Activated naive CD4-positive, alpha-beta T cell treated with anti-CD3 and anti-CD28 coated beads, Interleukin-2, amount 50 U/mL, for 24 hours (primary cell): ENCODE measurements around the gene LRBA.
A peak's percentile ranks its signal among the peaks of the same experiment; 100 is the strongest.
"Not testable (repeated sequence)": the region's sequence is repeated elsewhere in the genome, so short reads cannot be mapped to it uniquely, and the experiment has no call there.

ENCODE experiments used
- H3K27ac Mint-ChIP-seq: one replicate; pipeline ENCODE4 v1.8.0; 2021; ENCODE audit warnings: mild to moderate bottlenecking, mixed read lengths
- H3K27me3 Mint-ChIP-seq: one replicate; pipeline ENCODE4 v1.8.0; 2021; ENCODE audit warnings: mixed read lengths
- H3K36me3 Mint-ChIP-seq: one replicate; pipeline ENCODE4 v1.8.0; 2021; ENCODE audit warnings: mixed read lengths
- H3K4me1 Mint-ChIP-seq: one replicate; pipeline ENCODE4 v1.8.0; 2021; ENCODE audit warnings: mixed read lengths
- H3K4me3 Mint-ChIP-seq: one replicate; pipeline ENCODE4 v1.8.0; 2021; ENCODE audit warnings: mild to moderate bottlenecking, mixed read lengths
- H3K9me3 Mint-ChIP-seq: one replicate; pipeline ENCODE4 v1.8.0; 2021; ENCODE audit warnings: mixed read lengths

Gene LRBA

DNA sequence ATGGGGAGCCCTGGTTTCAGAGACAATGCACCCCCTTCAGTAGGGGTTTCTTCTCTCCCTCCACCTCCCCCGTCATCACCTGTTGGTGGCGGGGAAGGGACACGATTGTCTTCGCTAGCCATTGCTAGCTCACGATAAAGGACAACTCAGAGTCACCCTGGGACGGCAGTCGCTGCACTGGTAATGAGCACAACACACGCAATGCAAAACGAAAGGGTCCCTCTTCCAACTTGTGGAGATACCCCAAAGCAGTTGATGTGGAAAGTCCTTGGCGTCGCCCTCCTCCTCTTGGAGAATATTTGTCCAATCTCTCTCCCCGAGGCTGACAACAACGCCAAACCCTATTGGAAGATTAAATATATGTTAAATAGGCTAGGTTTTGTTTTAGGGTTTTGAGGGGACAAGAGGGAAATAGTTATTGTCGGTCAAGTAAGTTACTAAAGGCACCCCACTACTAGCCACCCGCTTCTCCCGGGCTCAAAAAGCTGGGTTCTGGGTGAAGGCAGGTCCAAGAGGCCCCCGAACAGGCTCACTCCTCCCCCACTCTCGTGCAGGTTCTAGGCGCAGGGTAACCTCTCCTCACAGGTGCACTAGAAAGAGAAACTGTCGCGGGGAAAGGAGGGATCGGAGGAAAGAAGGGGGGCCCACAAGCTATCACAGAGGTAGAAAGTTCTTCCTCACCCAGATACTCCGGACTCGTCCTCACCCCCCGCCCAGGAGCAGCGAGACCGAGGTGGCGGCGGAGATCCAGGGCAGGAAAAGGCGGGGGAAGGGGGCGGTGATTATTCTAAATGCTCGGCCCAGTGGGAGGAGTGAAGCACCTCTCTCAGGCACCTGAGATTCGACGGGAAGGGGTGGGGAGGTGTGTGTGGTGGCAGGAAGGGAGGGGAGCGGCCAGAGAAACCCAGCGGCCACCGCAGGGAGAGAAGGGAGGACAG lies at the start of gene LRBA:
Gene LRBA (minus strand): TSS at position 764 of the 938 bp plus-strand sequence. CDS start 642 bp downstream, at position 122.
- Mint-ChIP-seq H3K36me3 (peaks cover 4% of the 10 kb centered on the region), H3K27me3 (no peaks in the 10 kb centered on the region), H3K27ac (peak within 1 kb of the TSS; percentile 99), H3K4me3 (peak within 1 kb of the TSS; percentile 100), H3K4me1 (peaks cover 26% of the 10 kb centered on the region), H3K9me3 (no peaks in the 10 kb centered on the region)

DNA sequence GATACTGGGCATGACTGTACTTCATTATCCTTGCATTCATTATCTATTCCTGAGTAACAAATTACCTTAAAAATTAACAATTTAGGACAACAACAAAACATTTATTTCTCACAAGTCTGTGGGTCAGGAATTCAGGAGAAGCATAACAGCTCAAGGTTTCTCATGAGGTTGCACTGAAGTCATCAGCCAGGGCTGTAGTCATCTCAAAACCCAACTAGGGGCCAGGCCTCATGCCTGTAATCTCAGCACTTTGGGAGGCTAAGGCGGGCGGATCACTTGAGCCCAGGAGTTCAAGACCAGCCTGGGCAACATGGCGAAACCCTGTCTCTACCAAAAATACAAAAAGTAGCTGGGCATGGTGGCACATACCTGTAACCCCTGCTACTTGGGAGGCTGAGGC lies 48.1 kb upstream of the LRBA start:
- H3K27me3 Mint-ChIP-seq, H3K9me3 Mint-ChIP-seq, H3K4me3 Mint-ChIP-seq, H3K4me1 Mint-ChIP-seq, H3K27ac Mint-ChIP-seq, H3K36me3 Mint-ChIP-seq: not testable (repeated sequence)

- Mint-ChIP-seq H3K4me3 (no peak overlapping the region), H3K4me1 (no peaks in the 10 kb centered on the region), H3K9me3 (no peaks in the 10 kb centered on the region), H3K36me3 (no peaks in the 10 kb centered on the region), H3K27me3 (no peaks in the 10 kb centered on the region), H3K27ac (no peak overlapping the region)
Measured at GRCh38 chr4:151055539-151055938, 40.5 kb upstream of the LRBA start.

- H3K36me3 Mint-ChIP-seq: no peaks in the 10 kb centered on the region
- H3K27ac Mint-ChIP-seq: no peak overlapping the region
- H3K27me3 Mint-ChIP-seq: no peaks in the 10 kb centered on the region
- H3K4me3 Mint-ChIP-seq: no peak overlapping the region
- no peaks in the 10 kb centered on the region for H3K9me3 Mint-ChIP-seq
- H3K4me1 Mint-ChIP-seq: no peaks in the 10 kb centered on the region
Measured at GRCh38 chr4:151052785-151053184, 37.7 kb upstream of the LRBA start.

DNA sequence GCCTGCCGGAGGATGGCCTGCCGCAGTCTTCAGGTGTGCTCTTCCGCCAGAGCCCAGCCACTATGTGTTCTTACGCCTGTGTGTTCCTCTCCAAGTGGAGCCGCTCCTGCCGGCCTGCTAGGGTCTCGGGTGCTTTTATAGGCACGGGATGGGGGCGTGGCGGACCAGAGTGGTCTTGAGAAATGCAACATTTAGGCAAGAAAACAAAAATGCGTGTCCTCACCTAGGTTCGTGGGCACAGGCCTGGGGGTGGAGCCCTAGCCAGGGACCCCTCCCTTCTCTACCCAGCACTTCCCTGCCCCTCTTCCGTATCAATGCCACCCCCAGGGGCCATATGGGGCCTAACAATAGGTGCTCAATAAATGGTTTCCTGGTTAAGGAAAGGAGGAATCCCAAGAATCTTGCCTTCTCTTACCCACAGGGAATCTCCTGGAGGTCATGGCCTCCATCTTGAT lies 34.4 kb upstream of the LRBA start:
- Mint-ChIP-seq H3K27ac (no peak overlapping the region), H3K4me3 (no peak overlapping the region), H3K9me3 (no peaks in the 10 kb centered on the region), H3K27me3 (no peaks in the 10 kb centered on the region), H3K4me1 (no peaks in the 10 kb centered on the region), H3K36me3 (no peaks in the 10 kb centered on the region)

- H3K9me3 Mint-ChIP-seq: no peaks in the 10 kb centered on the region
- H3K4me1 Mint-ChIP-seq: no peaks in the 10 kb centered on the region
- no peaks in the 10 kb centered on the region for H3K27me3 Mint-ChIP-seq
- H3K36me3 Mint-ChIP-seq: no peaks in the 10 kb centered on the region
- H3K4me3 Mint-ChIP-seq: no peak overlapping the region
- no peak overlapping the region for H3K27ac Mint-ChIP-seq
Measured at GRCh38 chr4:151048913-151049312, 33.8 kb upstream of the LRBA start.

DNA sequence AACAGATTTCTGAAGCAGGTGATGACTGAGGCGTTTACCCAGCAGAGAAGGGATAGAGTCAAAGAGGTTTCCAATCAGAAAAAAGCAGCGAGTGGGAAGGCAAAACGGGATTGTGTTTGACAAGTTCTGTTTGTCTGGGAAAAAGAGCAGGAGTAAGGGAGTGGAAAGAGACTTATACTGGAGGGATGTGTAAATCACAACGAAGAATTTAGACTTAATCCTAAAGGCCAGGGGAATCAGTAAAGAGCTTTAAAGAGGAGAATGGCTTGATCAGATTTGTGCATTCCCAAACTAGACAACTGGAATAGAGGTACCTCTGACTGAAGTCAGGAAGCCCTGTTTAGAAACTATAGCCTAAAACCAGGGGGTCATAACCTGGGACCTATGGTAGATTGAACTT lies 31.5 kb upstream of the LRBA start:
- Mint-ChIP-seq H3K27me3 (no peaks in the 10 kb centered on the region), H3K4me3 (no peak overlapping the region), H3K36me3 (no peaks in the 10 kb centered on the region), H3K9me3 (no peaks in the 10 kb centered on the region), H3K27ac (no peak overlapping the region), H3K4me1 (no peaks in the 10 kb centered on the region)

DNA sequence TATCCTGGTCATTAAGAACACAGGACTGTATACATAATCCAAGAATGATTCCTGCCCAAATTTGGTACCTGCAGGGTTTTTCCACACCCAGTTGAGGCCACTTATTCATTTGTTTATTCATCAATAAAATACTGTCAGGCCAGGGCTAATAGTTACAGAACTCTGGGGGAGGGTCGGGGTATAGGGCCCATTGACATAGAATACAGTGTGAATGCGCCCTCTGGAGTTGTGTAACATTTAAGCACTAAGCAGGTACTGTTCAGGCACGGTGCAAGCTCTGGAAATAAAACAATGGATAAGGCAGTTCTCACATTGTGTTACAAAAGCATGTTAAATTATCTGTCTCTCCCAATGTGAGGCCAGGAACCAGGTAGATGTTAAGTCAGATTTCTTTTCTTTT lies 30.8 kb upstream of the LRBA start:
- no peak overlapping the region for H3K4me3 Mint-ChIP-seq
- H3K36me3 Mint-ChIP-seq: no peaks in the 10 kb centered on the region
- H3K9me3 Mint-ChIP-seq: no peaks in the 10 kb centered on the region
- no peaks in the 10 kb centered on the region for H3K27me3 Mint-ChIP-seq
- H3K27ac Mint-ChIP-seq: no peak overlapping the region
- no peaks in the 10 kb centered on the region for H3K4me1 Mint-ChIP-seq

DNA sequence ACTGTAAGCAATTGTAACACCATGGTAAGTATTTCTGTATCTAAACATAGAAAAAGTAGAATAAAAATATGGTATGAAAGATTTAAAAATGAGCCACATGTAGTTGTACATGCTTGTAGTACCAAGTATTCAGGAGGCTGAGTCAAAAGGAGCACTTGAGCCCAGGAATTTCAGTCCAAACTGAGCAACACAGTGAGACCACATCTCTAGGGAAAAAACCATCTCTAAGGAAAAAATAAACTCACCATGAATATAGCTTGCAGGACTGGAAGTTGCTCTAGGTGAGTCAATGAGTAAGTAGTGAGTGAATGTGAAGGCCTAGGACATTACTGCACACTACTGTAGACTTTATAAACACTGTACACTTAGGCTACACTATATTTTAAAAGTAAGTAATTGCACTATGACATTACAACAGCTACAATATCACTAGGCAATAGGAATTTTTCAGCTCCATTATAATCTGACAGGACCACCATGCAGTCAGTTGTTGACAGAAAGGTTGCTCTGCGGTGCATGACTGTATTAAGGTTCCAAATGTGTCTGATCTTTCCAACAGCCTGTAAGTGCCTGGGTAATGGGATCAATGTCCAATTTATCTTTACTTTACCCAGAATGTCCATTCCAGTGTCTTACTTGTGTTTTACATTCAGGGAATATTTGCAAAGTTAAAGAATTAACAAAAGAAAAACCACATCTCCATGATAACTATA lies 28.9 kb upstream of the LRBA start:
- Mint-ChIP-seq H3K27me3 (no peaks in the 10 kb centered on the region), H3K27ac (no peak overlapping the region), H3K9me3 (no peaks in the 10 kb centered on the region), H3K4me3 (no peak overlapping the region), H3K4me1 (no peaks in the 10 kb centered on the region), H3K36me3 (no peaks in the 10 kb centered on the region)

- Mint-ChIP-seq H3K36me3 (no peaks in the 10 kb centered on the region), H3K4me3 (no peak overlapping the region), H3K27me3 (no peaks in the 10 kb centered on the region), H3K27ac (no peak overlapping the region), H3K9me3 (no peaks in the 10 kb centered on the region), H3K4me1 (peaks cover 4% of the 10 kb centered on the region)
Measured at GRCh38 chr4:151039733-151040132, 24.6 kb upstream of the LRBA start.

DNA sequence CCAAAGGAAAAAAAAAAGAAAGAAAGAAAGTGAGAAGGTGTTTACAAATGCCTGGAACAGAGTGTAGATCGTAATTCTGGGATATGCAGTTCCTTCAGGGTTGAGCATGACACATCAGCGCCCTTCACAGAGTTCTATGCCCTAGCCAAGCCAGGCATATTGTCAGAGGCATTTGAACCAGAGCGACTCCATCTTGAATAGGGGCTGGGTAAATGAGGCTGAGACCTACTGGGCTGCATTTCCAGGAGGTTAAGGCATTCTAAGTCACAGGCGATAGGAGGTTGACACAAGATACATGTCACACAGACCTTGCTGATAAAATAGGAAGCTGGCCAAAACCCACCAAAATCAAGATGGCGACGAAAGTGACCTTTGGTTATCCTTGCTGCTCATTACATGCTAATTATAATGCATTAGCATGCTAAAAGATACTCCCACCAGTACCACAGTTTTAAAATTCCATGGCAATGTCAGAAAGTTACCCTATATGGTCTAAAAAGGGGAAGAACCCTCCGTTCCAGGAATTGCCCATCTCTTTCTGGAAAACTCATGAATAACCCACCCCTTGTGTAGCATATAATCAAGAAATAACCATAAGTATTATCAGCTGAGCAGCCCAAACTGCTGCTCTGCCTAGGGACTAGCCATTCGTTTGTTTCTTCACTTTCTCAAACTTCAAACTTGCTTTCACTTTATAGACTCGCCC lies 23.5 kb upstream of the LRBA start:
- no peaks in the 10 kb centered on the region for H3K36me3 Mint-ChIP-seq
- peaks cover 7% of the 10 kb centered on the region for H3K4me1 Mint-ChIP-seq
- no peaks in the 10 kb centered on the region for H3K27me3 Mint-ChIP-seq
- no peak overlapping the region for H3K4me3 Mint-ChIP-seq
- no peaks in the 10 kb centered on the region for H3K9me3 Mint-ChIP-seq
- H3K27ac Mint-ChIP-seq: peak overlapping the region; percentile 55

GRCh38 chr4:151035911-151036310 lies 20.8 kb upstream of the LRBA start:
- Mint-ChIP-seq H3K9me3 (no peaks in the 10 kb centered on the region), H3K27me3 (no peaks in the 10 kb centered on the region), H3K4me3 (no peak overlapping the region), H3K27ac (no peak overlapping the region), H3K36me3 (no peaks in the 10 kb centered on the region), H3K4me1 (peaks cover 25% of the 10 kb centered on the region)

GRCh38 chr4:151035328-151035727 lies 20.2 kb upstream of the LRBA start:
- H3K36me3 Mint-ChIP-seq: no peaks in the 10 kb centered on the region
- no peaks in the 10 kb centered on the region for H3K27me3 Mint-ChIP-seq
- H3K4me1 Mint-ChIP-seq: peaks cover 30% of the 10 kb centered on the region
- no peak overlapping the region for H3K4me3 Mint-ChIP-seq
- H3K9me3 Mint-ChIP-seq: no peaks in the 10 kb centered on the region
- peak overlapping the region; percentile 30 for H3K27ac Mint-ChIP-seq

- Mint-ChIP-seq H3K4me3 (peak overlapping the region; percentile 1), H3K27ac (no peak overlapping the region), H3K4me1 (peaks cover 34% of the 10 kb centered on the region), H3K9me3 (no peaks in the 10 kb centered on the region), H3K27me3 (no peaks in the 10 kb centered on the region), H3K36me3 (no peaks in the 10 kb centered on the region)
Measured at GRCh38 chr4:151034829-151035228, 19.7 kb upstream of the LRBA start.

GRCh38 chr4:151031831-151032605 lies 16.9 kb upstream of the LRBA start:
- Mint-ChIP-seq H3K9me3 (no peaks in the 10 kb centered on the region), H3K36me3 (no peaks in the 10 kb centered on the region), H3K4me3 (peak overlapping the region; percentile 67), H3K4me1 (peaks cover 36% of the 10 kb centered on the region), H3K27ac (peak overlapping the region; percentile 94), H3K27me3 (no peaks in the 10 kb centered on the region)
